Right renal pelvis (tissue), 4 donors: ENCODE data around the gene SAV1. TPM values are rescaled to one million over a fixed set of nuclear protein-coding genes. Genes with fewer than 3 reads are reported as not detected.
A peak's percentile ranks its signal among the peaks of the same experiment; 100 is the strongest.
"Not testable (repeated sequence)": the region's sequence is repeated elsewhere in the genome, so short reads cannot be mapped to it uniquely, and the experiment has no call there.

Experiments used
- DNase-seq, 4 donors: peaks; one replicate each; pipeline ENCODE4 v3.0.0-alpha.2; 2013; ENCODE audit warnings: low read depth in 4 of 4, low spot score in 3 of 4, missing footprints in 1 of 4
- polyA plus RNA-seq, 4 donors: library from polyadenylated mRNA; unstranded; fragments of 120-200 nt; gene quantifications; one replicate each; pipeline ENCODE4 v1.2.1, GENCODE V29; 2013; ENCODE audit not compliant: insufficient read length in 4 of 4

Gene SAV1
- polyA plus RNA-seq = 10 to 100 TPM; 39.5 to 48.9 (median 47.4) TPM

DNA sequence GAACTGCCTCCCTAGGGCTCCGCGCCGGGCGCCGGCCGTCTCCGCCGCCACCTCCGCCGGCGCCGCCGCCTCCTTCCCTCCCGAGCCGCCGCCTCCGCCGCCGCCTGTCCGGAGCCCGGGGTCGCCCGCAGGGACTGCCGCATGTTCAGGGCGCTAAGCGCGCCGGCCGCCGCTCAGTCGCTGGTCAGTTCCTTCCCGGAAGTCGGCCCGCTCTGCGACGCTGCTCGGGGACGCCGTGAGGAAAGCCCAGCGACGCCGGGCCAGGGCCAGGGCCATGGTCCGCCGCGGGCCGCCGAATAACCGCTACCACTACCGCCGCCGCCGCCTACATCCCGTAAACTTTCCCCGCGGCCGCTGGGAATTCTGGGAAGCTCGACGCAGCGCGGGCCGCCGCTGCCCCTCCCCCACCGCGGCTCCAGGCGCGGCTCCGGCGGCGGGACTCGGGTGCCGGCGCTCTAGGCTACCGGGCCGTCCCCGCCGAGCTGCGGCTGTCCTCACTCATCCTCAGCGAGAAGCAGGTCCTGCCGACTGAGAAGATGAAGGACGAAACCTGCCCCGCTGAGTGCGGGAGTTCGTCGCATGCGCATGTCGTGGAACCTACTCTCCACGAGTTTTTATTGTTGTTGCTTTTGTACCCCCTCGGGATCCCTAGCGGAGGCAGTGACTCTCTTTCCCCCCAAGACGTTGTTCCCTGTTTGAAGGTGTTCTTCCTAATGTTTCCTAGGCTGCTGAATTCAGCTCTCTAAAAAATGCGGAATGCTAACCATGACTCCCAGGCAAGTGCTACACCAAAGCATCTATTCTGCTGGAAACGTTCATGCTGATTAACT lies at the start of gene SAV1:
SAV1 (minus strand) TSS at position 311 of the 830 bp plus-strand sequence. CDS start 339 bp downstream, outside the sequence.
- DNase-seq = peak; percentile 71 to 78 (median 74)

DNA sequence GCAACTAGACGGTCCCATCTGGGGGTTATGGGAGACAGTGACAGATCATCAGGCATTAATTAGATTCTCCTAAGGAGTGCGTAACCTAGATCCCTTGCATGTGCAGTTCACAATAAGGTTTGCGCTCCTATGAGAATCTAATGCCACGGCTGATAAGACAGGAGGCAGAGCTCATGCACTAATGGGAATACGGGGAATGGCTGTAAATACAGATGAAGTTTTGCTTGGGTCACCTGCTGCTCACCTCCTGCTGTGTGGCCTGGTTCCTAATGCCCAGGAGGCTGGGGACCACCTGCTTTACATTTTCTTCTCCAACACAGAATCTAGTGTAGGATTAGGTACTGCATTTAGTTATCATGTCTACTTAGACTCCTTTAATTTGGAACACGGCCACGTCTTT lies 49.7 kb upstream of the SAV1 start:
- DNase-seq = no peak

DNA sequence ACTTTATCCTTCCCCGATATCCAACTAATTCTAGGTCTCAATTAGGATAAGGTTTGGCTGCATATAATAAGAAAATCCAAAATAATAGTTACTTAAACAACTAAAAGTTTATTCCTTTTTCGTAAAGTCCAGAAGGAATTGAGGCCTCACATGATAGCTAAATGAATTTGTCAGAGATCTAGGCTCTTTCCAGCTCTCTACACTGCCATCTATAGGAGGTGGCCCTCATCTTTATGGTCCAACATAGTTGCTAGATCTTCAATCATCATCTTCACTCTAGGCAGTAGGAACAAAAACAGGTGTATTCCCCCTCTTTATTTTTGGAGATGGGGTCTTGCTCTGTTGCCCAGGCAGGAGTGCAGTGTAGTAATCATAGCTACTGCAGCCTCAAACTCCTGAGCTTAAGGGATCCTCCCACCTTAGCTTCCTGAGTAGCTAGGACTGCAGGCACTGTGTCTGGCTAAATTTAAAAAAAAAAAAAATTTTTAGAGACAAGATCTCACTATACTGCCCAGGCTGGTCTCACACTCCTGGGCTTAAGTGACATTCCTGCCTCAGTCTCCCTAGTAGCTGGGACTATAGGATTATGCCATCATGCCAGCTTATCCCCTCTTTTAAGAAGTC lies 46.5 kb upstream of the SAV1 start:
- no peak for DNase-seq

DNA sequence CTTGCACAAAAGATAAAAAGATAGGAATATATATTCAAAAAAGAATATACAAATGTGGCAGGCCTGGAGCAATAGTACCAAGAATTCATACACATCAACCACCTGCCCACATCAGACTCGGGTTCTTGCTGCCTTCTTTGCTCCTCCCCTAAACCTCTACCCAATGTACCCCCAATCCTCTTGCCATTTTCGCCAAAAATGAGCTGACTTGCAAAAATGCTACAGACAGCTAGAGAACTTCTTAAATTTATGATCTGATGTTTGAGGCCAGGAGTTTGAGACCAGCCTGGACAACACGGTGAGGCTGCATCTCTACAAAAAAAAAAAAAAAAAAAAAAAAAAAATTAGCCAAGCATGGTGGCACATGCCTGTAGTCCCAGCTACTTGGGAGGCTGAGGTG lies 42.9 kb upstream of the SAV1 start:
- no peak for DNase-seq

DNA sequence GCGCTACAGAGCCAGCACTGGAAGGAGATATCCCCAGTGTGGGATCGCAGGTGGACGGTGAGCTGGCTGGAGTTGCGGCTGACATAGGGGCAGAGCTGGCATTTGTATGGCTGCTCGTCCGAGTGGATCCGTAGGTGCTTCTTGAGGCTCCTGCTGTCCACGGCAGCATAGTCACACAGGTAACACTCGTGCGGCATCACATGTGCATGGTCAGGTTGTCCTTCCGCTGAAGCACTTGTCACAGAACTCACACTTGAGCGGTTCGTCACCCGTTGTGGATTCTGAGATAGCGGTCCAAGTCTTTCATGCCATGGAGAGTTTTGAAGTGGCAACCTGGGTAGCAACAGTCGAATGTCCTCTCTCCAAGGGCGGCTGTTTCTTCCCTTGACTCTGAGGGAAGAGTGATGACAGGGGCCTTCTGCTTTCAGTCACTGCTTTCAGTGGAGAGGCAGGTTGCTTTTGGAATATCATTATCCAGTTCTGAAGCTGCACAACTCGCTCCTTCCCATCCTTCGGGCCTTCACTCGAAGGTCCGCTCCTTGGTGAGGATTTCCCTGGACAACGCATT lies 37.0 kb upstream of the SAV1 start:
- no peak for DNase-seq

DNA sequence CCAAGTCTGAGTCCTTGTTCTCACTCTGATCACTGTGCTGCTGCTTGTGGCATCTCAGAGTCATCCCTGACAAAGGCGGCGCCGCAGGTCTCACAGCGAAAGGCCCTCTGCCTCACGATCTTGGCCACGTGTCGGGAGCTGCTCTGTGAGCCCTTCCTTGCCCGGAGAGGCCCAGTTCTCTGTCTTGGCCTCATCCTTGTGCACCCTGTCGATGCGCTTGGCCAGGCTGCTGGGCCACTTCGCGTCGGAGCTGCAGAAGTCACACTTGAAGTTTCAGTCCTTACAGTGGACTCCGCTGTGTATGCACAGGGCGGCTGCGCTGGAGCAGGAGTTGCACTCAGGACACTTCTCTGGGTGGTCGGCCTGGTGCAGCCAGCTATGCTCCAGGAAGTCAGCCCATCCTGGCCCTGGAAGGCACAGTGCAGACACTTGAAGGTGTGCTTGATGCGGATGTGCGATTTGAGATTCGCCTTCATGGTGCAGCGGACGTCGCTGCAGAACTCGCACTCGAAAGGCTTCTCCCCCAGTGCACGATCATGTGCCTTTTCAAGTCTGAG lies 36.4 kb upstream of the SAV1 start:
- DNase-seq = no peak

DNA sequence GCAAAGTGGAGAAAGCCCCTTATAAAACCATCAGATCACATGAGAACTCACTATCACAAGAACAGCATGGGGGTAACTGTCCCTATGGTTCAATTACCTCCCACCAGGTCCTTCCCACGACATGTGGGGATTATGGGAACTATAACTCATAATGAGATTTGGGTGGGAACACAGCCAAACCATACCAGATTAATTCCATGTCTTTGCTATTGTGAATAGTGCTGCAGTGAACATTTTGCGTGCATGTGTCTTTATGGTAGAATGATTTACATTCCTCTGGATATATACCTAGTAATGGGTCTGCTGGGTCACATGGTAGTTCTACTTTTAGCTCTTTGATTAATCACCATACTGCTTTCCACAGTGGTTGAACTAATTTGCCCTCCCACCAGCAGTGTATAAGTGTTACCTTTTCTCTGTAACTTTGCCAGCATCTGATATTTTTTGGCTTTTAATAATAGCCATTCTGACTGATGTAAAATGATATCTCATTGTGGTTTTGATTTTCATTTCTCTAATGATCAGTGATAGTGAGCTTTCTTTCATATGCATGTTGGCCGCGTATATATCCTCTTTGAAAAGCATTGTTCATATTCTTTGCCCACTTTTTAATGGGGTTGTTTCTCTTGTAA lies 29.7 kb upstream of the SAV1 start:
- DNase-seq = no peak

DNA sequence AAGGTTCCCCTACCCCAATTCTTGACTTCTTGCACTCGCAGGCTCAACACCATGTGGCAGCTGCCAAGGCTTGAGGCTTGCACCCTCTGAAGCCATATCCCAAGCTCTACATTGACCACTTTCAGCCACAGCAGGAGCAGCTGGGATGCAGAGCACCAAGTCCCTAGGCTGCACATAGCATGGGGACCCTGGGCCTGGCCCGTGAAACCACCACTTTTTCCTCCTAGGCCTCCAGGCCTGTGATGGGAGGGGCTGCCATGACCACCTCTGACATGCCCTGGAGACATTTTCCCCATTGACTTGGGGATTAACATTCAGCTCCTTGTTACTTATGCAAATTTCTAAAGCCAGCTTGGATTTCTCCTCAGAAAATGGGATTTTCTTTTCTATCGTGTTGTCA lies 26.2 kb upstream of the SAV1 start:
- not testable (repeated sequence) for DNase-seq

DNA sequence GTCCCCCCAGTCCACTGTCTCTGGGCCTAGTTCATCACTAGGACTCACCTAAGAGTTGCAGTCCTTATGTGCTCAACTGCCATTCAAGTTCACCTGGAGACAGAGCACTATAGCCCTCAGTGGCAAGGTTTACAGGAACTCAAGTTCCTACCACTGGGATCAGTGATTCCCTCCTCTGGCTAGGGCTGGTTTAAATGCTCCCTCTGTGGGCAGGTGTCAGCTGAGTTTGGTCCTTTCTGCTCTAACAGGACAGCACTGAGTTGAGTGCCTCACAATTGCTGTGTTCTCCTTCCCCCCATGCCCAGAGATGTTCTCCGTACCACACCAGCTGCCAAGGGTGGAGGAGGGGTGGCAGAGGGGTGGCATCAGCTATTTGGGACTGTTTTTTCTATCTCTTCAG lies 20.8 kb upstream of the SAV1 start:
- no peak for DNase-seq

DNA sequence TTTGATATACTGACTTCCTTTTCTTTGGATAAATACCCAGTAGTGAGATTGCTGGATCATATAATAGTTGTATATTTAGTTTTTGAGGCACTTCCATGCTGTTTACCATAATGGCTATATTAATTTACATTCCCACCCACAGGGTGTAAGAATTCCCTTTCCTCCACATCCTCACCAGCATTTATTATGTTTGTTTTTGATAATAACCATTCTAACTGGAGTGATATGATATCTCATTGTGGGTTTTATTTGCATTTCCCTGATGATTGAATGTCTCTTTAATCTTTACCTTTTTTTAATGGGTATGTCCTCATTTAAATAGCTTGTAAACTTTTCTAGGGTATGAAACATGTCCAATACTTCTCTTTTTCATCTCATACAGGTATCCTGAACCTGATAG lies 11.6 kb upstream of the SAV1 start:
- no peak for DNase-seq

DNA sequence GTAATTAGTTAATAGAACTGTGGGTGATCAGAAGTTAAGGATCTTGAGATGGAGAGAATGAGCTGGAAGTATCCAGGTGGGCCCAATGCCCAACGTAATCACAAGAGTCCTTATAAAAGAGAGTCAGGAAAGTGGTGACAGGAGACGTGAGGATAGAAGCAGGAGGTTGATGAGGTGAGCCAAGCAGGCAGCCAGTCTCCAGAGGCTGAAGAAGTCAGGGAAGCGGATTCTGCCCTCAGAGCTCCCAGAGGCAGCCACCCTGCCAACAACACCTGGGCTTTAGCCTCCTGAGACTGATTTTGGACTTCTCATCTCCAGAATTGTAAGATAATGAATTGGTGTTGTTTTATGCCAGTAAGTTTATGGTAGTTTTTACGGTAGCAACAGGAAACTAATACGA lies 10.1 kb upstream of the SAV1 start:
- no peak for DNase-seq

DNA sequence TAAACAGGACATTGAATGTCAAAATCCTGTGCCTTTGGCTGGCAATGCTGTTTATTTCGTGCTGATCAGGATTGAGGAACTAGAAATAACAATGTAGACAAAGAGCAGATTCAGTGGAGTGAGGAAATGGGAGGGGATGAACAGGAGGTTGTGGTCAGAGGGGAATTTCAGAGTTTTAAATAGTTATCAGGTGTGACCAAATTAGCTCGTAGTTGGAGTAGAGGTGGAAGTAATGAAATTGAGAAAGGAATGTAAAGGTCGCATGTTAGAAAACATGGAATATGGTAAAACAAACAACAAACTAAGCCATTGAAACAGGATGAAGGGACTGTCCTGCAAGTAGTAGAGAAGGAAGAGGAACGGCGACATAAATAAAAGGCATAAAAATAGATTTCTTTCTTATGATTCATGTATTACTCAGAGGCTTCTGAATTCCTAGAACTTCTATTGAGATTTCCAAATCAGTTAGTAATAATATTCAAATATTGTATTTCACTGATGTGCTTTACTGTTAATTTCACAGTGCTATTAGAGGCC lies 9.5 kb upstream of the SAV1 start:
- no peak for DNase-seq

DNA sequence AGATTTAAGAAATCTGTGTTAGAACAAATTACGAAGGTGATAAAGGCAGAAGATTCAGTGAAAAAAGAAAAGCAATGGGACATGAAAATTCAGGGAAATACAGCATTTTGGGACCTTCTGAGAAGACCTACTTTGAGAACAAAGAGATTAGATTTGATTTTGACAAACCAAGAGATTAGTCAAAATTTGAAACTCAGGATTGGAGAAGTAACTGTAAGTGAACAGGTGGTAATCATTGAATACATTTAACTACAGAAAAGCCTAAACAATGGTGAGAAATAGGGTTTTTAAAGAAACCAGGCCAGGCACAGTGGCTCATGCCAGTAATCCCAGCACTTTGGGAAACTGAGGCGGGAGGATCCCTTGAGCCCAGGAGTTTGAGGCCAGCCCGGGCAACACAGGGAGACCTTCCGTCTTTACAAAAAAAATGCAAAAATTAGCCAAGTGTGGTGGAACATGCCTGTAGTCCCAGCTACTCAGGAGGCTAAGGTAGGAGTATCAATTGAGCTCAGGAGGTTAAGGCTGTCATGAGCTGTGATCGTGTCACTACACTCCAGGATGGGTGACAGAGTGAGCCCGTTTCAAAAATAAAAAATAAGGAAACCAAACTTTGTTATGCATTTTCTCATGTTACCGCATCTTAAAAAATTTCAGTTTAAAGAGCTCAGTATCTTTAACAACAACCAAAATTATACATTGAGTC lies 8.9 kb upstream of the SAV1 start:
- DNase-seq = no peak

DNA sequence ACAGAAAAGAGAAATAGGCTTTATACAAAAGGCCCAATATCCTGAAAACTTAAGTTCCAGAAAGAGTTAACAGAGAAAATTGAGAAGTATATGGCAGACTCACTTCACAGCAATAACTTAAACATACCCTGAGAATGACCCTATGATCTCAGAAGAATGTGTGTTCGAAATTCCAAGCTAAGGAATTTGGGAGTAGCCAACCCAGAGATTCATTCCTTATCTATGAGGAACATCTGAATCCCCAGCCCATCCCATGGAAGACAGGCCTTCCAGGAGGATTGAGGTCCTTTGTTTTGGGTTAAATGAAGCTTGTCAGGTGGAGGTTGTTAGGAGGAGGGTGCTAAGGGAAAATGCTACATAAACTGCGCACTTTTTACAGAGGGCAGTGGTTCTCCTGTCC lies 7.5 kb upstream of the SAV1 start:
- DNase-seq = no peak

DNA sequence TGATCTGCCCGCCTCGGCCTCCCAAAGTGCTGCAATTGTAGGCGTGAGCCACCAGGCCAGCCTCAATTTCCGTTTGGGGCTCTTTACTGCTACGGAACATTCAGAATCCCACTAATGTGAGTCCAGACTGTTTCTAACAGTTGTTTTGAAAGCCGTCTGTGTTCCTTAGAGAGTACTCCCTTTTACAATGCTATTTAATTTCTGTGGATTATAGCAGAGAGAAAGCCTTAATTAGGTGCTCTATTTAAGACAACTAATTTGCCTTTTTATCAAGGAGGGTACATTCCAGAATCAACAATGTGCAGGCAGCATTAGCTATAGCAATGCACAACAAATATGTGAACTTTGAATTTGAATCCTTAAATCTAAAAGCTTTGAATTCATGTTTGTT lies 2.8 kb upstream of the SAV1 start:
- DNase-seq = no peak

DNA sequence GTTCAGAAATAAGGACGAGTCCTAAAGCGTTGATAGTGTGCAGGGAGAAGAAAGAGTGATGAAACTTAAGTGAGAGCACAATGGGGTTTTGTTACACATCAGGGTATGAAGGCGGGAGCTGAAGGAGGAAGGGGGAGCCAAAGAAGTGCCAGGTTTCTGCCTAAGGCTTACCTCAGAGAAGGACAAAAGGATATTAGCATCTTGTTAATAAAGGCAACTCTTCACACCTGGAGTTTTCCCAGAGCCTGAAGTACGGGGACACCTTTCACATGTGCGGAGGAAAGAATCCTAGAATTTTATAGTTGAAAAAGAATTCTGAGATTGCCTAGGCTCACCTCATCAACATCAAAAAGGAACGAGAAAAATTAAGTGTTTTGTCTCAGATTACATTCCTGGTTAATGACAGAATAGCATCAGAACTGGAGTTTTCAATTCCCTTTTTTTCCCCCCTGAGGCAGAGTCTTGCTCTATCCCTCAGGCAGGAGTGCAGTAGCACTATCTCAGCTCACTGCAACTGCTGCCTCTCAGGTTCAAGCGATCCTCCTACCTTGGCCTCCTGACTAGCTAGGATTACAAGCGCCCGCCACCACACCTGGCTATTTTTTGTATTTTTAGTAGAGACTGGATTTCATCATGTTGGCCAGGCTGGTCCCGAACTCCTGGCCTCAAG lies 2.2 kb upstream of the SAV1 start:
- DNase-seq = no peak

DNA sequence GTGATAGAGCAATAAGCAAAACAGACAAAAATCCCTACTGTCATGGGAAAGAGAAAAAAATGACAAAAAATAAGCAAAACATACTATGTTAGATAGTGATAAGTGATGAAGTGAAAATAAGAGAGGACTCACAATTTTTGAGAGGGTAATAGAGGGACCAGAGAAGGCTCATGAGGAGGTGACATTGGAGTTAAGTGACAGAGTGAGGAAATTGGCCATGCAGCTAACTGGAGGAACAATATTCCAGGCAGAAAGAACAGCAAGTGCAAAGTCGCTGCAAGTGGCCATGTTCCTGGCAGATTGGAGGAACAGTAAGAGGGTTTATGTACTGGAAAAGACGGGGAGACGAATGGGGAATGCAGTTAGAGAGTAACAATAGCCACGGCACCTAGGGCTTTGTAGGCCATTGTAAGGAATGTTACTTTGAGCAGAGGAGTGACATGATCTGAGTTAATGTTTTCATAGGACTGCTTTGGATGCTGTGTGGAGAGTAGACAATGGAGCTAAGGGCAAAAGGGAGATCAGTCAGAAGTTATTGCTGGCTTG lies 1.4 kb upstream of the SAV1 start:
- no peak for DNase-seq

DNA sequence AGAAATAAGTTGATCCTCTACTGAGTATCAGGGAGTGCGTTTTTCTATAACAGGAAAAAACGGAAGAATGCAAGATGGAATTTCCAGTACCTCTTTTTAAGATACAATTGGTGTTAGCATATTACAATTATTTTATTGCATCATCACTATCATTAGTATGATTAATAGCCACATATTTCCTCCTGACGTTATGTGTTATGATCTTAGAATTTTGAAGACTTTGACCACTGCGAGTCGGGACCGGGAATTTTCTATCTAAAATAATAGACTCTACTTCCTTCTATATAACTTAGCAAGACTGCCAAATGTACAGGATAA lies 679 bp upstream of the SAV1 start:
- no peak for DNase-seq

DNA sequence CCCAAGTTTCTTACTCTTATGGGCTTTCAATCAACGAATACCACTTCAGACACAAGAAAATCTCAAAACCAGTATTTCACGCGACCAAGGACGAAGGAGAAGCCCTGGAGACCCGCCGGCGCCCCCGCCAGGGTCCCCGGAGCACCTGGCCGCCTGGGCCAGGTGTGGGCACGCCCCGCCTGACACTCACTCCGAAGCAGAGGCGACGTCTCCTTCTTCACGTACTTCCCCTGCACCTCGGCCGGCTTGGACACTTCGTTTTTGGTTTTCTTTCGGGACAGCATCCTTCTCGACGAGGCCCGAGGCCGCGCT lies 466 bp downstream of the SAV1 start:
- DNase-seq = no peak
